ENCODE results near the gene SLC50A1. TPM values are rescaled to one million over a fixed set of nuclear protein-coding genes. Genes with fewer than 3 reads are reported as not detected.
"Not testable (repeated sequence)": the region's sequence is repeated elsewhere in the genome, so short reads cannot be mapped to it uniquely, and the experiment has no call there.

Gene SLC50A1
- total RNA-seq, 2 experiments from 2014 or later: 50.4 to 52.6 TPM

DNA sequence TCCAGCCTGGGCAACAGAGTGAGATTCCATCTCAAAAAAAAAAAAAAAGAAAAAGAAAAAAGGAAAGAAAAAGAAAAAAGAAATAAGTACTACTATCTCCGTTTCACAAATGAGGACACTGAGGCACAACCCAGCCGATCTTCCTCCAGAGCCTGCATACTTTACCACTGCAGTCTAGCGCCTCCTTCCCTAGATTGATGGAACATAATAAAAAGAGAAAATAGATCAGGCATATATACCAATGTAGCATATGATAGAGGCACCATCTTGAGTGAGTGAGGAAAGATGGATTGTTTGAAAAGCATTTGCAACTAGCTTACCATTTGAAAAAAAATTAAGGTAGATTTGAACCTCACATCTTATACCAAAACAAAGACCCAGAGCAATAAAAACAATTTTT, 9.8 kb downstream of the SLC50A1 start:
- H3K9me3 Mint-ChIP-seq: no peaks in the 10 kb centered on the region
- H3K4me1 Mint-ChIP-seq: peaks cover 5% of the 10 kb centered on the region
- no peak for DNase-seq
- peaks cover 36% of the 10 kb centered on the region for H3K27me3 Mint-ChIP-seq
- ChIA-PET CTCF (interaction anchor here (0.7 to 2.4 kb wide), 3 partner anchors 27 to 91 kb away, joined by 3 to 5 read pairs (median 5); partner anchors contain the start of gene KRTCAP2), POLR2A (interaction anchor here (1.1 to 1.3 kb wide), 2 partner anchors 17 kb away, joined by 4 read pairs; no protein-coding TSS in a partner anchor)
- peaks cover 2% of the 10 kb centered on the region for H3K36me3 Mint-ChIP-seq (ENCODE audit: low read depth)
- H3K4me3 Mint-ChIP-seq: no peak overlapping the region
- H3K27ac Mint-ChIP-seq: no peak overlapping the region

- H3K9me3 Mint-ChIP-seq, POLR2A ChIA-PET: not testable (repeated sequence)
Measured at GRCh38 chr1:155155996-155156643, 20.5 kb downstream of the SLC50A1 start.

DNA sequence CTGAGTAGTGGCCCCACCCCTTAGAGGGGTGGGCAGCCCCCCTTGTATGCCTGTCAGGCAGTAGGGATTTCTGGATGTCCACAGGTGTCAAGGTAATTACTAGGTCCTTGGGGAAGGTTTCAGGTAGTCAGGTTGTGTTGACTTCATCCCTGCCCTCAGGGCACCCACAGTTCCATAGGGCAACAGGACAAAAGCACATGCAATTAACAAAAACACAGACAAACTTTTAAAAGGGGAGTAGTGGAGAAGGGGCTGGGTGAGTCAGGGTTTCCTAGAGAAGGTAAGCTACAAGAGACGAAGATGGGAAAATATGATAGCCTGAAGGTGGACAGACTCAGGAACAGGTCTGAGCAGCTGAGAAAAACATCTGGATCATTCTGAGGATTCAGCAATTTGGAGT, 23.3 kb downstream of the SLC50A1 start:
- Mint-ChIP-seq H3K4me1 (no peaks in the 10 kb centered on the region), H3K4me3 (no peak overlapping the region), H3K27me3 (peaks cover 22% of the 10 kb centered on the region), H3K27ac (no peak overlapping the region), H3K36me3 (ENCODE audit: low read depth) (no peaks in the 10 kb centered on the region), H3K9me3 (no peaks in the 10 kb centered on the region)
- ChIA-PET POLR2A (no interaction called here), CTCF (no interaction called here)
- DNase-seq: no peak

More at GRCh38 chr1:155155996-155156643, 20.5 kb downstream of the SLC50A1 start:
- H3K27ac Mint-ChIP-seq; H3K36me3 Mint-ChIP-seq (ENCODE audit: low read depth); DNase-seq; H3K4me1 Mint-ChIP-seq; H3K4me3 Mint-ChIP-seq: not testable (repeated sequence)
- CTCF ChIA-PET: interaction anchor here (1.4 kb wide), 1 partner anchor 17 kb away, joined by 3 read pairs; the partner anchor contains the start of gene KRTCAP2
- peaks cover 26% of the 10 kb centered on the region for H3K27me3 Mint-ChIP-seq

DNA sequence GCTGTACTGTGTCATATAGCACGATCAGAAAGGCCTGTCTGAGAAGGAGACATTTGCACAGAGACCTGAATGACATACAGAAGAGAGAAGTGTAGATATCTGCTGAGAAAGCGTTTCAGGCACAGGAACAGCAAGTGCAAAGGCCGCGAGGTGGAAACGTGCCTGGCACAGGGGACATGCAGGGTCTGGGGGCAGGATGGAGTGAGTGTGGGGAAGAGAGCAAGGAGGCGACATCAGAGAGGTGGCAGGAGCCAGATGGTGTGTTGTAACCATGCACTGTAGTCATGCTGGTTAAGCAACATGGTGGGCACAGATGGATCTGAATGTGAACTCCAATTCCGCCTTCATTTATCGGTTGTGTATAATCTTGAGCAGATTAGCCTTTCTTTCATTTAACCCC, 24.5 kb downstream of the SLC50A1 start:
- H3K27ac Mint-ChIP-seq: no peak overlapping the region
- H3K4me3 Mint-ChIP-seq: no peak overlapping the region
- no peaks in the 10 kb centered on the region for H3K4me1 Mint-ChIP-seq
- no peaks in the 10 kb centered on the region for H3K36me3 Mint-ChIP-seq (ENCODE audit: low read depth)
- no peak for DNase-seq
- CTCF ChIA-PET: no interaction called here
- POLR2A ChIA-PET: no interaction called here
- no peaks in the 10 kb centered on the region for H3K9me3 Mint-ChIP-seq
- peaks cover 17% of the 10 kb centered on the region for H3K27me3 Mint-ChIP-seq

GRCh38 chr1:155162631-155163030, 27.0 kb downstream of the SLC50A1 start:
- ChIA-PET POLR2A (interaction anchor here (1.3 kb wide), 1 partner anchor 17 kb away, joined by 4 read pairs; no protein-coding TSS in a partner anchor), CTCF (interaction anchor here (2.8 kb wide), 1 partner anchor 10 kb away, joined by 13 read pairs; the partner anchor contains the start of gene KRTCAP2)
- not testable (repeated sequence) for H3K36me3 Mint-ChIP-seq (ENCODE audit: low read depth); H3K4me3 Mint-ChIP-seq; H3K9me3 Mint-ChIP-seq; H3K27me3 Mint-ChIP-seq; H3K27ac Mint-ChIP-seq; H3K4me1 Mint-ChIP-seq; DNase-seq

- H3K27me3 Mint-ChIP-seq; H3K36me3 Mint-ChIP-seq (ENCODE audit: low read depth); H3K4me3 Mint-ChIP-seq; H3K27ac Mint-ChIP-seq; H3K9me3 Mint-ChIP-seq; DNase-seq; POLR2A ChIA-PET: not testable (repeated sequence)
- CTCF ChIA-PET: interaction anchor here (1.2 to 2.8 kb wide), 2 partner anchors 9 to 74 kb away, joined by 4 to 13 read pairs; partner anchors contain the start of gene KRTCAP2
- H3K4me1 Mint-ChIP-seq: peaks cover 12% of the 10 kb centered on the region
Measured at GRCh38 chr1:155163785-155164184, 28.1 kb downstream of the SLC50A1 start.

- DNase-seq; H3K9me3 Mint-ChIP-seq; H3K27me3 Mint-ChIP-seq; H3K36me3 Mint-ChIP-seq (ENCODE audit: low read depth); H3K4me3 Mint-ChIP-seq; H3K27ac Mint-ChIP-seq: not testable (repeated sequence)
- H3K4me1 Mint-ChIP-seq: peaks cover 16% of the 10 kb centered on the region
- POLR2A ChIA-PET: interaction anchor here (1.0 kb wide), 1 partner anchor 8 kb away, joined by 3 read pairs; the partner anchor contains the start of gene KRTCAP2
- CTCF ChIA-PET: interaction anchor here (0.6 to 2.8 kb wide), 4 partner anchors 8 to 79 kb away, joined by 3 to 13 read pairs (median 5); partner anchors contain the start of gene KRTCAP2
Measured at GRCh38 chr1:155164625-155165024, 29.0 kb downstream of the SLC50A1 start.

GRCh38 chr1:155166051-155166470, 30.4 kb downstream of the SLC50A1 start:
- ChIA-PET POLR2A (interaction anchor here (1.0 to 2.1 kb wide), 2 partner anchors 24 to 74 kb away, joined by 3 to 9 read pairs; no protein-coding TSS in a partner anchor), CTCF (interaction anchor here (4.5 to 8.0 kb wide), 3 partner anchors 69 to 80 kb away, joined by 25 to 209 read pairs (median 89); no protein-coding TSS in a partner anchor)
- peaks cover 19% of the 10 kb centered on the region for H3K4me1 Mint-ChIP-seq
- DNase-seq: no peak
- H3K4me3 Mint-ChIP-seq: no peak overlapping the region
- no peaks in the 10 kb centered on the region for H3K9me3 Mint-ChIP-seq
- H3K27ac Mint-ChIP-seq: no peak overlapping the region
- peaks cover 1% of the 10 kb centered on the region for H3K27me3 Mint-ChIP-seq
- H3K36me3 Mint-ChIP-seq (ENCODE audit: low read depth): peaks cover 12% of the 10 kb centered on the region

DNA sequence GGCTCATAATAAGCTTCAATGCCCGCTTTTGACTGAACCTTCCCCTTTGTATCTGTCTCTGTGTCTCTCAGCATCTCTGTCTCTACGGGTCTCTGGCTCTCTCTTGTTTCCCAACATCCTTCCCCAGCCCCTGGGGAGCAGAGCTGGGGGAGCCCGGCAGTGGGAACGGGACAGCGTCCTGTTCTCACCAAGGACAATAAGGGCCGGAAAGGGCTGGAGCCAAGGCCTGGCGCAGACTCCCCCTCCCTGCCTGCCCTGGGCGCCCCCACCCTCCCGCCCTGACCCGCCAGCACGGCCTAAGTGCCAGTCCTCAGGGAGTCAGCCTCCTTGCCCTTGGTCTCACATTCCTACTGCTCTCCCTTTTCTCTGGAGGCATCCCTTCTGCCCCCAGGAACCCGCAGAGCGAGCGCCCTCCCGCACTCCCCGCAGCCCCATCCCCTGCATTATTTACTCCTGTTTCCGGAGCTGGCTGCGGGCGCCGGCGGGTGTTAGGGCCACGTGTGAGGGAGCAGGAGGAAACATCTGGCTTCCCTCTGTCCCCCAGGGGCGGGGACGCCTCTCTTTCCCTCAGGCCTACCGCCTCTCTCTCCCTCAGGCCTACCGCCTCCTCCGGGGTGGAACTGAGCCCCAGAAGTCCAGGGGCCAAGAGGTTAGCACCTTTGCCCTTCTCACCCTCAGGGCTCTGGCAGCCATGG, 31.0 kb downstream of the SLC50A1 start:
- DNase-seq: no peak
- H3K4me3 Mint-ChIP-seq: no peak overlapping the region
- H3K27me3 Mint-ChIP-seq: peaks cover 1% of the 10 kb centered on the region
- no peak overlapping the region for H3K27ac Mint-ChIP-seq
- peaks cover 23% of the 10 kb centered on the region for H3K4me1 Mint-ChIP-seq
- ChIA-PET CTCF (interaction anchor here (1.2 to 8.0 kb wide), 6 partner anchors 24 to 81 kb away, joined by 4 to 209 read pairs (median 17); no protein-coding TSS in a partner anchor), POLR2A (interaction anchor here (1.0 to 2.1 kb wide), 3 partner anchors 24 to 75 kb away, joined by 3 to 9 read pairs (median 3); no protein-coding TSS in a partner anchor)
- no peaks in the 10 kb centered on the region for H3K9me3 Mint-ChIP-seq
- H3K36me3 Mint-ChIP-seq (ENCODE audit: low read depth): peaks cover 12% of the 10 kb centered on the region

DNA sequence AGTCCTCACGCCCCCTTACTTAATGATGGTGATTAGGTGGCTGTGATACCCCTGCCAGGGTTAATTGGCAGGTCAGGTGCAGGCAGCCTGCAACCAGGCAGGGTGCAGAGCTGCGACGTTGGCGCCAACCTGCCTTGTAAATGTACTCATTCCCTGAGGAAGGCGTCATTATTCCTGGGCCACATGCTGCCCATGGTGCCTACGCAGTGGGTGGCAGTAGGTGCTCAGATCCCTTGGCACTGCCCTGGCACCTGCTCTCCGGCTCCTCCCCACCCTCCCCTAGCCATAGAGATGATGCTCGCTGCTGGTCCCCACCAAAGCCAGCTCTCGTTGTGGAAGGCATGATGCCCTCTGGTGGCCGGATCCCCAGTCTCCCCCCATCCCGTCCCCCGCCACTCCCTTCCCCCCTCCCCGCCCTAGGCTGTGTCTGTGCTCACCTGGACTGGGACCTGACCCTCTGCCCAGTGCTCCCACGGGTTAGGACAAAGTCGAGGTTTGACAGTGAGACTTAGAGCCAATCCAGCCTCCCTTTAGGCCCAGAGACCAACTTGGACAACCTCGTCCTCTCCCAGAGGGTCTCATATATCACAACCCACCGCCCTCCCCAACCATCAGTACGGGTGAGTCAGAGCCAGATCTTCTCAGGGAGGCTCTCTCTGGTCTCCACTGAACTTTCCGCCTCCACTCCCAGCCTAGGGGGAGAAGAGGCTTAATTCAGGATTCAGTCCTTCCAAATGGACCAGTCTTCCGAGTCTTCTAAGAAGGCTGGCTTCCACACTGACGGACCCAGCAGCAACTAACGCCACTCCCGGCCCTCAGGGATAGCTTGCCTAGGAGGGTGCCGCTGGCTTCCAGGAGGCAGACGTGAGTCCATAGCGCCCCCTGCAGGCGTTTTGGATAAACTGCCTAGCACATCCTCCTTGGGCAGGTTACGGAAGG, 31.8 kb downstream of the SLC50A1 start:
- H3K4me3 Mint-ChIP-seq: no peak overlapping the region
- CTCF ChIA-PET: interaction anchor here (0.7 to 8.0 kb wide), 19 partner anchors 13 to 169 kb away, joined by 3 to 209 read pairs (median 4); partner anchors contain the start of genes ADAM15 and SLC50A1

GRCh38 chr1:155168105-155168445, 32.4 kb downstream of the SLC50A1 start:
- not testable (repeated sequence) for H3K27me3 Mint-ChIP-seq, H3K9me3 Mint-ChIP-seq, DNase-seq, H3K4me3 Mint-ChIP-seq, H3K27ac Mint-ChIP-seq
- Mint-ChIP-seq H3K36me3 (ENCODE audit: low read depth) (peaks cover 19% of the 10 kb centered on the region), H3K4me1 (peaks cover 32% of the 10 kb centered on the region)
- ChIA-PET CTCF (interaction anchor here (0.7 to 8.0 kb wide), 19 partner anchors 14 to 168 kb away, joined by 3 to 209 read pairs (median 4); partner anchors contain the start of genes ADAM15 and SLC50A1), POLR2A (interaction anchor here (2.1 kb wide), 1 partner anchor 76 kb away, joined by 9 read pairs; no protein-coding TSS in a partner anchor)

More for the DNA sequence above, 31.8 kb downstream of the SLC50A1 start:
- Mint-ChIP-seq H3K27ac (no peak overlapping the region), H3K9me3 (no peaks in the 10 kb centered on the region), H3K4me1 (peaks cover 30% of the 10 kb centered on the region), H3K36me3 (ENCODE audit: low read depth) (peaks cover 17% of the 10 kb centered on the region), H3K27me3 (peaks cover 1% of the 10 kb centered on the region)
- POLR2A ChIA-PET: interaction anchor here (1.1 to 2.1 kb wide), 2 partner anchors 30 to 76 kb away, joined by 3 to 9 read pairs; no protein-coding TSS in a partner anchor
- DNase-seq: peak; percentile 91

Data from activated CD4-positive, alpha-beta memory T cell treated with anti-CD3 and anti-CD28 coated beads, Interleukin-2, amount 10 ng/mL, durations not matched to agents 7 days and 5 days (primary cell).